GM23248 (cell line): Measurements from ENCODE around the gene RNPEP. TPM values are rescaled to one million over a fixed set of nuclear protein-coding genes. Genes with fewer than 3 reads are reported as not detected.

Experiments
- DNase-seq: peaks from one replicate; pipeline ENCODE4 v3.0.0-alpha.2; 2015
- H2AFZ ChIP-seq: fragments of 200-600 bp; sonication (generic); 2 replicates; pipeline ENCODE4 v1.6.1; 2016; ENCODE audit warnings: antibody characterized with exemption
- H3F3A ChIP-seq: fragments of 200-600 bp; sonication (generic); 2 replicates; pipeline ENCODE4 v1.6.1; 2016; ENCODE audit warnings: mild to moderate bottlenecking, antibody characterized with exemption, mixed run types; ENCODE audit not compliant: insufficient read depth
- H3K27ac ChIP-seq: fragments of 200-600 bp; sonication (generic); 2 replicates; pipeline ENCODE4 v1.5.1; 2016; ENCODE audit warnings: mild to moderate bottlenecking
- H3K27me3 ChIP-seq: fragments of 200-600 bp; sonication (generic); replicated peaks from 2 replicates; pipeline ENCODE4 v1.6.1; 2016; ENCODE audit warnings: mild to moderate bottlenecking; ENCODE audit not compliant: insufficient read depth
- H3K36me3 ChIP-seq: fragments of 200-600 bp; sonication (generic); 2 replicates; pipeline ENCODE4 v1.6.1; 2016; ENCODE audit warnings: low read depth, mild to moderate bottlenecking
- H3K4me1 ChIP-seq: fragments of 200-600 bp; sonication (generic); 2 replicates; pipeline ENCODE4 v1.6.1; 2016; ENCODE audit warnings: mild to moderate bottlenecking; ENCODE audit not compliant: insufficient read depth
- H3K4me2 ChIP-seq: fragments of 200-600 bp; sonication (generic); one replicate; pipeline ENCODE4 v1.6.1; 2016; ENCODE audit warnings: mild to moderate bottlenecking; ENCODE audit not compliant: unreplicated experiment
- H3K4me3 ChIP-seq: fragments of 200-600 bp; sonication (generic); 2 replicates; pipeline ENCODE4 v1.5.1; 2016; ENCODE audit warnings: mild to moderate bottlenecking
- H3K79me2 ChIP-seq: fragments of 200-600 bp; sonication (generic); 2 replicates; pipeline ENCODE4 v1.6.1; 2016; ENCODE audit warnings: mild to moderate bottlenecking; ENCODE audit not compliant: insufficient read depth
- H3K9ac ChIP-seq: fragments of 200-600 bp; sonication (generic); 2 replicates; pipeline ENCODE4 v1.6.1; 2016; ENCODE audit warnings: mild to moderate bottlenecking
- H3K9me2 ChIP-seq: fragments of 200-600 bp; sonication (generic); 2 replicates; pipeline ENCODE4 v1.6.1; 2016; ENCODE audit warnings: mixed run types, mild to moderate bottlenecking, moderate library complexity; ENCODE audit not compliant: insufficient read depth
- H3K9me3 ChIP-seq: fragments of 200-600 bp; sonication (generic); one replicate; pipeline ENCODE4 v1.6.1; 2017; ENCODE audit warnings: low read depth
- H4K20me1 ChIP-seq: fragments of 200-600 bp; sonication (generic); 2 replicates; pipeline ENCODE4 v1.6.0; 2016; ENCODE audit not compliant: insufficient read depth
- EZH2 ChIP-seq: fragments of 200-600 bp; sonication (generic); IDR thresholded peaks from 2 replicates; pipeline ENCODE4 v1.6.1; 2018; ENCODE audit warnings: antibody characterized with exemption, mild to moderate bottlenecking; ENCODE audit not compliant: insufficient read depth, poor library complexity, severe bottlenecking
- EZH2phosphoT487 ChIP-seq: fragments of 200-600 bp; sonication (generic); IDR thresholded peaks from 2 replicates; pipeline ENCODE4 v1.6.1; 2018; ENCODE audit warnings: antibody characterized with exemption, moderate library complexity, mild to moderate bottlenecking, low read depth; ENCODE audit not compliant: insufficient read depth
- WGBS, 2 experiments: methylation state at CpG; one replicate each; pipeline ENCODE4 v1.1.6; 2015 to 2017; ENCODE audit warnings: low lambda C conversion rate in 2 of 2, low coverage in 1 of 2; ENCODE audit errors: missing lambda C conversion rate in 2 of 2; 5-methylcytosine and 5-hydroxymethylcytosine counted together
- in situ Hi-C: fragments of 300-500 bp; cut with MboI; formaldehyde crosslinking; loops from 2 replicates; pipeline ENCODE4 v1.15.0; 2020
- polyA plus RNA-seq: library from polyadenylated mRNA; unstranded; fragments of >200 nt; fragmentation: Nextera tagmentation; extraction: Ambion mirVana; gene quantifications from 2 replicates; pipeline ENCODE4 v1.2.1, GENCODE V29; 2016
- total RNA-seq: library from RNA; depleted of rRNA; stranded (reverse); fragments of >200 nt; shearing (Covaris generic); gene quantifications from 2 replicates; pipeline ENCODE4 v1.2.3, GENCODE V29; 2014

RNPEP gene
- total and polyA plus RNA-seq, 2 experiments from 2014 or later: 68.6 to 80.5 TPM

GRCh38 chr1:201990427-201990826 lies 8.0 kb downstream of the RNPEP start:
- peaks cover 16% of the 10 kb centered on the region for H3K36me3 ChIP-seq

DNA sequence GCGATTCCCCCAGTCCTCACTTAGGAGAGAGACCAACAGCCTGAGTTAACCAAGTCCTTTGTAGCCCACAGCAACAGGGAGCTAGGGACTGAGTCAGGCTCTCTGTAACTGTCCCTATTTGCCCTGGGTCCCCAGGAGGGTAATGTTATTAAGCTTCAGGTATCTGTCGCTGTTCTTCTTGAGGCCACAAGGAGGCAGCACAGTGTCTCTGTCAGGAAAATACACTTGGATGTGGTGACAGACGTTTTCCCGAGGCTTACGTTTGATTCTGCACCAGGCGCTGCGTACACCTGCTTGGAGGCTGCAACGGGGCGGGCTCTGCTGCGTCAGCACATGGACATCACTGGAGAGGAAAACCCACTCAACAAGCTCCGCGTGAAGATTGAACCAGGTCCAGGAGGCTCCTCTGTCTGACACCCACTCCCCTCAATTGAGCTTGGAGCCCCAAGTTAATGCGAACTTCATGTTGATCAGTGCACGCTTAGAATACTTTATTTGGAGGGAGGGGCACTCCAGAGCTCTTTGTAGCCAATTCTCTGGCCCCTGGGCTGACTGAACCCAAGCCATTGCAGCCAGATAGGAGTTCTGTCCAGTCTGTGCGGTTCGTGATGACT lies 17.3 kb downstream of the RNPEP start:
- Histone ChIP-seq H3K27me3 (no peaks in the 10 kb centered on the region), H3K4me3 (no peak overlapping the region), H3K9ac (no peak overlapping the region), H3K9me2 (no peaks in the 10 kb centered on the region), H4K20me1 (no peaks in the 10 kb centered on the region), H3K4me2 (no peak overlapping the region), H3K27ac (no peak overlapping the region), H3F3A (no peaks in the 10 kb centered on the region), H3K4me1 (no peaks in the 10 kb centered on the region), H2AFZ (no peak overlapping the region), H3K79me2 (no peaks in the 10 kb centered on the region), H3K36me3 (peaks cover 20% of the 10 kb centered on the region), H3K9me3 (no peaks in the 10 kb centered on the region)
- 66 to 70% methylated on average over 16 of the region's 16 CpGs for WGBS, 2 experiments
- in situ Hi-C loops: no loop called here
- no peak for TF ChIP-seq EZH2phosphoT487
- TF ChIP-seq EZH2: no peak
- DNase-seq: peak; percentile 67

More at GRCh38 chr1:201990427-201990826, 8.0 kb downstream of the RNPEP start:
- Histone ChIP-seq H2AFZ (no peak overlapping the region), H3K27me3 (no peaks in the 10 kb centered on the region), H3K9me3 (no peaks in the 10 kb centered on the region), H3K9ac (no peak overlapping the region), H3F3A (no peaks in the 10 kb centered on the region), H3K4me1 (no peaks in the 10 kb centered on the region), H3K4me3 (no peak overlapping the region), H4K20me1 (no peaks in the 10 kb centered on the region), H3K27ac (no peak overlapping the region), H3K9me2 (no peaks in the 10 kb centered on the region), H3K79me2 (peaks cover 43% of the 10 kb centered on the region), H3K4me2 (no peak overlapping the region)
- in situ Hi-C loops: no loop called here
- no peak for TF ChIP-seq EZH2
- no peak for TF ChIP-seq EZH2phosphoT487
- 82 to 90% methylated on average over 6 of the region's 6 CpGs for WGBS, 2 experiments
- DNase-seq: no peak

- Histone ChIP-seq H2AFZ (no peak overlapping the region), H3K4me3 (no peak overlapping the region), H3K36me3 (peaks cover 20% of the 10 kb centered on the region), H3K79me2 (no peaks in the 10 kb centered on the region), H3K9me2 (no peaks in the 10 kb centered on the region), H3K9me3 (no peaks in the 10 kb centered on the region), H3K9ac (no peak overlapping the region), H3K4me1 (no peaks in the 10 kb centered on the region), H3K27me3 (no peaks in the 10 kb centered on the region), H3K4me2 (no peak overlapping the region), H3F3A (no peaks in the 10 kb centered on the region), H4K20me1 (no peaks in the 10 kb centered on the region), H3K27ac (no peak overlapping the region)
- TF ChIP-seq EZH2phosphoT487: no peak
- no peak for TF ChIP-seq EZH2
- no peak for DNase-seq
- in situ Hi-C loops: no loop called here
- 83 to 84% methylated on average over 9 of the region's 9 CpGs for WGBS, 2 experiments
Observed at GRCh38 chr1:202002507-202002906, 20.1 kb downstream of the RNPEP start.

DNA sequence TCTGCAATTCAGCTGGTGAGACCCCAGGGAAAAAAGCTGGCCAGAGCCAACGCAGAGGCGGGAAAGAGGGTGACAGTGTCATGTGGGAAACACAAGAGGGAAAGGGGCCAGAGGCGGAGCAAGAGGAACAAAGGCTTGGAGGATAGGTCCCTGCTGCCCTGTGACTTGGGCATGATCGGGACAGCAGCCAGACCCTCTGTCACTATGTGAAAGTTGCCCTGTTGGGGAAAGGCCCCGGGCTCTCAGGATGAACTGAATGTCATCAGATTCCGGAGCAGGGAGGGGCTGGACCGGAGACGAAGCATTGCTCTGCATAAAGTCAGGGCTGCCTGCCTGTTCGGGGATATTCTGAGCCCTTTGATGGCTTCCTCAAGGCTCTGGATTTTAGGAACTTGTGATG lies 22.3 kb downstream of the RNPEP start:
- Histone ChIP-seq H3K27me3 (no peaks in the 10 kb centered on the region), H3K9ac (no peak overlapping the region), H2AFZ (no peak overlapping the region), H4K20me1 (no peaks in the 10 kb centered on the region), H3K4me2 (no peak overlapping the region), H3K27ac (no peak overlapping the region), H3K36me3 (peaks cover 10% of the 10 kb centered on the region), H3K9me3 (no peaks in the 10 kb centered on the region), H3F3A (no peaks in the 10 kb centered on the region), H3K9me2 (no peaks in the 10 kb centered on the region), H3K4me1 (no peaks in the 10 kb centered on the region), H3K4me3 (no peak overlapping the region), H3K79me2 (no peaks in the 10 kb centered on the region)
- 85 to 92% methylated on average over 9 of the region's 9 CpGs for WGBS, 2 experiments
- DNase-seq: no peak
- no peak for TF ChIP-seq EZH2
- no peak for TF ChIP-seq EZH2phosphoT487
- in situ Hi-C loops: no loop called here
